A673 (cell line): Measurements from ENCODE around the gene COL4A1. TPM values are rescaled to one million over a fixed set of nuclear protein-coding genes. Genes with fewer than 3 reads are reported as not detected.
A peak's percentile ranks its signal among the peaks of the same experiment; 100 is the strongest.

ENCODE experiments used
- BruUV-seq: library from RNA; stranded (reverse); fragments of 400-500 nt; replicated peaks from 2 replicates; lab custom pipeline; 2021; lab: Mats Ljungman, UMichigan
- CTCF ChIA-PET: fragments of 300-600 bp; sonication (Branson Sonifier 250); formaldehyde crosslinking; loops from one replicate; lab custom pipeline; 2022; ENCODE audit warnings: antibody characterized with exemption; lab: Charles Lee
- POLR2A ChIA-PET: fragments of 300-600 bp; sonication (Branson Sonifier 250); formaldehyde crosslinking; loops from one replicate; lab custom pipeline; 2022; ENCODE audit warnings: antibody characterized with exemption; ENCODE audit not compliant: low non-redundant PET; lab: Charles Lee
- DNase-seq: peaks from one replicate; pipeline ENCODE4 v3.0.0-alpha.2; 2015; ENCODE audit warnings: low spot score
- H3K27ac ChIP-seq: fragments of 200-600 bp; sonication (generic); 2 replicates; pipeline ENCODE4 v1.5.1; 2016; ENCODE audit warnings: mixed run types, low read depth, mild to moderate bottlenecking, mixed read lengths, antibody characterized with exemption, low read length; ENCODE audit not compliant: poor library complexity, severe bottlenecking
- H3K27me3 ChIP-seq: fragments of 200-600 bp; sonication (generic); replicated peaks from 2 replicates; pipeline ENCODE4 v1.6.1; 2017; ENCODE audit warnings: mixed run types, low read depth, mild to moderate bottlenecking, mixed read lengths, antibody characterized with exemption, low read length; ENCODE audit not compliant: insufficient read depth, poor library complexity
- H3K36me3 ChIP-seq: fragments of 200-600 bp; sonication (generic); 2 replicates; pipeline ENCODE4 v1.6.1; 2016; ENCODE audit warnings: mixed run types, mild to moderate bottlenecking, mixed read lengths, antibody characterized with exemption, low read length; ENCODE audit not compliant: insufficient read depth, poor library complexity, severe bottlenecking
- H3K4me1 ChIP-seq: fragments of 200-600 bp; sonication (generic); 2 replicates; pipeline ENCODE4 v1.6.1; 2017; ENCODE audit warnings: mixed run types, mild to moderate bottlenecking, mixed read lengths, antibody characterized with exemption, low read length; ENCODE audit not compliant: insufficient read depth, poor library complexity, severe bottlenecking
- H3K4me3 ChIP-seq: fragments of 200-600 bp; sonication (generic); 2 replicates; pipeline ENCODE4 v1.5.1; 2016; ENCODE audit warnings: low read depth, mixed run types, mild to moderate bottlenecking, mixed read lengths, low read length; ENCODE audit not compliant: poor library complexity, severe bottlenecking
- H3K9me3 ChIP-seq: fragments of 200-600 bp; sonication (generic); 2 replicates; pipeline ENCODE4 v1.6.1; 2016; ENCODE audit warnings: mixed run types, low read depth, mild to moderate bottlenecking, mixed read lengths, antibody characterized with exemption, low read length; ENCODE audit not compliant: poor library complexity, severe bottlenecking
- EZH2 ChIP-seq: fragments of 200-600 bp; sonication (generic); IDR thresholded peaks from 2 replicates; pipeline ENCODE4 v1.6.1; 2017; ENCODE audit warnings: borderline replicate concordance, low read depth, mild to moderate bottlenecking, mixed read lengths, antibody characterized with exemption, low read length; ENCODE audit not compliant: poor library complexity, severe bottlenecking
- intact Hi-C: fragments of 100-400 bp; cut with micrococcal nuclease; formaldehyde crosslinking; loops from one replicate; pipeline ENCODE4 v1.10.0; 2022; ENCODE audit not compliant: unreplicated experiment
- total RNA-seq: library from RNA; stranded (reverse); gene quantifications from 2 replicates; pipeline ENCODE4 v1.2.3, GENCODE V29; 2021
- TF ChIP-seq, protein P1 (sequence below): fragments of 300-800, 200-600 bp; sonication (generic); conservative IDR thresholded peaks from 2 replicates; pipeline ENCODE4 v1.5.1; 2017; ENCODE audit warnings: low read depth, mild to moderate bottlenecking, antibody characterized with exemption, low read length, moderate library complexity, mixed read lengths

COL4A1 gene
- total RNA-seq, 1 experiment from 2014 or later: 83.9 TPM

DNA sequence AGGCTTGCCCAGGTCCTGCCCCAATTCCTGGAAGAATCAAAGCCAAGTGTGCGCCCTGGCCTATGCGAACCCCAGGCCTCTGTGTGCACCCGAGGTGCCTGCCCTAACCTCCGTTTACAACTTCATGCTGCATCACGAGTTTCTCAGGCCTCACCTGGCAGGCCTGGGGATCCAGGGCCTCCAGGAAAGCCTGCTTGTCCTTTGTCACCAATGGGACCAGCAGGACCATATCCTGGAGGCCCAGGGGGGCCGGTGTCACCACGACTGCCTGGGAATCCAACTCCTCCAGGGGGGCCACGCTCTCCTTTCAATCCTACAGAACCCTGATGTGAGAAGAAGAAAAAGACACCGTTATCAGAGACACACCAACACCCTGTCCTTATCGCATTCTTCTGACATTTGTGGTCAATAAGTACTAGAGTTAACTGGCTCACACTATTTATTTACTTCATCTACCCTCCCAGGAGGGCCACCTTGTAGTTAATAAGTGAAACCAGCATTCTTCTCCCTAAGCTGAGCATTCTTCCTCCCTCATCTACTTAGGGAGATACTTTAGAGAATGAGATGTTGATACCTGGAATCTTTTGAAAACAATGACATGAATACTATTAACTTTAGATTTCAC lies 120.6 kb downstream of the COL4A1 start:
- Histone ChIP-seq H3K4me3 (no peak overlapping the region), H3K27ac (no peak overlapping the region), H3K36me3 (no peaks in the 10 kb centered on the region), H3K9me3 (no peaks in the 10 kb centered on the region), H3K4me1 (peaks cover 10% of the 10 kb centered on the region), H3K27me3 (no peaks in the 10 kb centered on the region)
- ChIA-PET CTCF (no interaction called here), POLR2A (no interaction called here)
- no TSS peak for BruUV-seq
- intact Hi-C loops: no loop called here
- DNase-seq: no peak
- TF ChIP-seq, protein P1, sequence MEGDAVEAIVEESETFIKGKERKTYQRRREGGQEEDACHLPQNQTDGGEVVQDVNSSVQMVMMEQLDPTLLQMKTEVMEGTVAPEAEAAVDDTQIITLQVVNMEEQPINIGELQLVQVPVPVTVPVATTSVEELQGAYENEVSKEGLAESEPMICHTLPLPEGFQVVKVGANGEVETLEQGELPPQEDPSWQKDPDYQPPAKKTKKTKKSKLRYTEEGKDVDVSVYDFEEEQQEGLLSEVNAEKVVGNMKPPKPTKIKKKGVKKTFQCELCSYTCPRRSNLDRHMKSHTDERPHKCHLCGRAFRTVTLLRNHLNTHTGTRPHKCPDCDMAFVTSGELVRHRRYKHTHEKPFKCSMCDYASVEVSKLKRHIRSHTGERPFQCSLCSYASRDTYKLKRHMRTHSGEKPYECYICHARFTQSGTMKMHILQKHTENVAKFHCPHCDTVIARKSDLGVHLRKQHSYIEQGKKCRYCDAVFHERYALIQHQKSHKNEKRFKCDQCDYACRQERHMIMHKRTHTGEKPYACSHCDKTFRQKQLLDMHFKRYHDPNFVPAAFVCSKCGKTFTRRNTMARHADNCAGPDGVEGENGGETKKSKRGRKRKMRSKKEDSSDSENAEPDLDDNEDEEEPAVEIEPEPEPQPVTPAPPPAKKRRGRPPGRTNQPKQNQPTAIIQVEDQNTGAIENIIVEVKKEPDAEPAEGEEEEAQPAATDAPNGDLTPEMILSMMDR: no peak
- TF ChIP-seq EZH2: no peak

DNA sequence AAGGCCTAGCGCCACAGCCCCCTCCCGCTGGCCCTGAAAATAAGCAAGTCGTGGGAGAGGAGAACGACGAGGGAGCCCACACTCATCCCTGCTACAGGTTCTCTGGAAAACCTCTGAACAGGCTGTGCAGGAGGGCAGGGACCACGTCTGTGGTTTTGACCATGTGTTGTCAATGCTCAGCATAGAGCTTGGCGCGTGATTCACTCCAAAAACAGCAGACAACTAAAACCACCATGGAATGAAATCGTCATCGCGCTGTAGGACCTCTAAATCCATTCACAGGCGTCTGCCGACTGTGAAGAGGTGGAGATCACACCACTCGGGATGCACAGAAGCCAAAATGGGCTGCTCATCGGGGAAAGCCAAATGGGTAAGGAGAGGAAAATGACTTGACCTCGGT lies 121.3 kb downstream of the COL4A1 start:
- BruUV-seq: no TSS peak
- intact Hi-C loops: no loop called here
- Histone ChIP-seq H3K27me3 (no peaks in the 10 kb centered on the region), H3K36me3 (no peaks in the 10 kb centered on the region), H3K9me3 (no peaks in the 10 kb centered on the region), H3K4me3 (no peak overlapping the region), H3K27ac (no peak overlapping the region), H3K4me1 (peaks cover 10% of the 10 kb centered on the region)
- ChIA-PET POLR2A (no interaction called here), CTCF (no interaction called here)
- no peak for DNase-seq
- TF ChIP-seq, protein P1: no peak
- no peak for TF ChIP-seq EZH2

DNA sequence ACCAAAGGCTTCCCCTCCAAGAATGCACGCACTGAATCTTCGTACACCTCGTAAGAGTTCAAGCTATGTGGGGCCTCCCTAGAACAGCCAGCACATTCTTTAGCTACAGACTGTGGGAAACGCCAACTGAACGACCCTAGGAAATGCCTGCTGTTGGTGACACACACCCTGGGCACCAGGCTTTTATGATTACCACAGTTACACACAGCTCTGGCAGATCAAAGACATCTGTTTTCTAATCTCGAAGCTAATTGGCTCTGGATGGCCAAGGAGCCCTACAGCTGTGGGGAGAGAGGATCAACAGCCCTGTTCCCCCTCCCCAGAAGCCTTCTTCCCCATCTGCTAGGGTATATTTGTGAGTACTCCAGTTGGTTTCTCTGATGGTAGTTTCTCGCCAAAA lies 123.0 kb downstream of the COL4A1 start:
- no TSS peak for BruUV-seq
- Histone ChIP-seq H3K4me1 (peaks cover 10% of the 10 kb centered on the region), H3K27me3 (no peaks in the 10 kb centered on the region), H3K4me3 (no peak overlapping the region), H3K27ac (no peak overlapping the region), H3K9me3 (no peaks in the 10 kb centered on the region), H3K36me3 (peaks cover 5% of the 10 kb centered on the region)
- ChIA-PET POLR2A (no interaction called here), CTCF (no interaction called here)
- intact Hi-C loops: no loop called here
- peak; percentile 18 for DNase-seq
- TF ChIP-seq EZH2: no peak
- TF ChIP-seq, protein P1: no peak
